Ectodermal cell (in vitro differentiated cells): ENCODE measurements around the gene SLC25A38.
A peak's percentile ranks its signal among the peaks of the same experiment; 100 is the strongest.

Experiments
- H3K27ac ChIP-seq: 2 replicates; pipeline ENCODE4 v1.7.0; 2013; ENCODE audit warnings: mild to moderate bottlenecking, low read depth, low read length; ENCODE audit not compliant: insufficient read depth, poor library complexity, severe bottlenecking
- H3K27me3 ChIP-seq: 2 replicates; pipeline ENCODE4 v1.7.0; 2013; ENCODE audit warnings: mild to moderate bottlenecking, low read length; ENCODE audit not compliant: insufficient read depth, control insufficient read depth, poor library complexity, severe bottlenecking
- H3K36me3 ChIP-seq: one replicate; pipeline ENCODE4 v1.7.0; 2013; ENCODE audit warnings: low read length; ENCODE audit not compliant: control insufficient read depth, insufficient read depth
- H3K4me1 ChIP-seq: one replicate; pipeline ENCODE4 v1.7.0; 2013; ENCODE audit warnings: low read length; ENCODE audit not compliant: control insufficient read depth, insufficient read depth
- H3K4me3 ChIP-seq: 2 replicates; pipeline ENCODE4 v1.7.0; 2013; ENCODE audit warnings: low read depth, low read length, control low read depth; ENCODE audit not compliant: insufficient read depth
- H3K9me3 ChIP-seq: 2 replicates; pipeline ENCODE4 v1.7.0; 2013; ENCODE audit warnings: mild to moderate bottlenecking, low read length, moderate library complexity; ENCODE audit not compliant: control insufficient read depth
- WGBS, 2 experiments: methylation state at CpG; one replicate each; pipeline ENCODE4 v1.1.7; 2013; ENCODE audit warnings: missing lambda C conversion rate in 2 of 2; 5-methylcytosine and 5-hydroxymethylcytosine counted together

The SLC25A38 gene

DNA sequence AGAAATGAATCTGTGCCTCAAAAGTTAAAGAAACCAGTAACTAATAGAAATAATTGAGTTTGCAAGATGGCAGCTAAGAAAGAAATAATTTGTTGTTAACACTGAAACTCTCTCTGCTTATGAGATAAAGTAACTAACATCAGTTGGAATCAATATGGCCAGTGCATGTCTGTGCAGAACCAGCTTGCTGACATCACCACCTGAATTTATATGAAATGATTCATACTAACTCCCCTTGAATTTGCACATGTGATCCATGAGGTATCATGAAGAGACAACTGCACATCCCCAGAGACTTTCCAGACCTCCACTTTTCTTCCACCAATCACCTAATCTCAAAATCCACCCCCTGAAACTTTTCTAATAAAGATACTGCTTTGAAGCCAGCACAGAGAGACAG, 10.3 kb upstream of the SLC25A38 start:
- Histone ChIP-seq H3K4me3 (no peak overlapping the region), H3K27ac (no peak overlapping the region), H3K4me1 (no peaks in the 10 kb centered on the region), H3K27me3 (no peaks in the 10 kb centered on the region), H3K36me3 (no peaks in the 10 kb centered on the region), H3K9me3 (no peaks in the 10 kb centered on the region)

DNA sequence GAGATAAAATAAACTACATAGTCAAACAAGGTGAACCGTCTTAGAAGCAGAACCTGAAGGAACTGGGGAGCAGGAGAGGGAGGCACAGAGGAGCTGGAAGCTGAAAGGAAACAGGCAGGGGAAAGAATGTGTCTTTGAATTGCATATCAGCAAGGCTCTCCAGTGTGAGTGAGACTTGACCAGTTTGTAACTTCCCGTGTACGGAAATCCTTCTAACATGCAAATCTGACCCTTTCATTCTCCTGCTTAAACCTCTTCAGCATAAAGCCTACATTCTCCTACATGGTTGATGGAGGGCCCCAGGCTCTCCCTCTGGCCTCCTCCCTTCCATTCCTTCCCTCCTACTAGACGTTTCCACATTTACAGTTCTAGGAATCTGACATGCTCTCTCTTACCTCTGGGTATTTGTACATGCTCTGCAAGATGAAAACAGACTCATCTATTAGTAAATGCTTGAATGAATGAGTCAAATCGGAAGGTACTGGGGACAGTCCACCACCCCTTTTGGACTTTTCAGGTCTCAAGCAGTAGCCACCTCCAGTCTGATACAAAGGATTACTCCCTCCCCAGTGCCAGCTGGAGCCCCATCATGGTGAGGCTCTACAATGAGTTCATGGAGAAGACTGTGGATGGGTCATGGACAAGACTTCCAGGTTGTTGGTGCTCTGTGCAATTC, 6.1 kb upstream of the SLC25A38 start:
- Histone ChIP-seq H3K4me1 (no peaks in the 10 kb centered on the region), H3K27me3 (no peaks in the 10 kb centered on the region), H3K9me3 (no peaks in the 10 kb centered on the region), H3K36me3 (no peaks in the 10 kb centered on the region), H3K27ac (no peak overlapping the region), H3K4me3 (no peak overlapping the region)
- 48 to 50% methylated on average over 5 of the region's 5 CpGs for WGBS, 2 experiments

- 22 to 39% methylated on average over 4 of the region's 4 CpGs for WGBS, 2 experiments
Observed at GRCh38 chr3:39378088-39378487, 5.1 kb upstream of the SLC25A38 start.

GRCh38 chr3:39378957-39379777, 4.0 kb upstream of the SLC25A38 start:
- H3K9me3 ChIP-seq = no peaks in the 10 kb centered on the region
- no peak overlapping the region for H3K4me3 ChIP-seq
- no peaks in the 10 kb centered on the region for H3K36me3 ChIP-seq
- no peaks in the 10 kb centered on the region for H3K4me1 ChIP-seq
- H3K27me3 ChIP-seq = no peaks in the 10 kb centered on the region
- 89 to 94% methylated on average over 10 of the region's 10 CpGs for WGBS, 2 experiments
- no peak overlapping the region for H3K27ac ChIP-seq

More at GRCh38 chr3:39378088-39378487, 5.1 kb upstream of the SLC25A38 start:
- Histone ChIP-seq H3K4me1 (no peaks in the 10 kb centered on the region), H3K27ac (no peak overlapping the region), H3K4me3 (no peak overlapping the region), H3K27me3 (no peaks in the 10 kb centered on the region), H3K9me3 (no peaks in the 10 kb centered on the region), H3K36me3 (no peaks in the 10 kb centered on the region)

- H3K36me3 ChIP-seq = no peaks in the 10 kb centered on the region
- H3K4me1 ChIP-seq = no peaks in the 10 kb centered on the region
- H3K27me3 ChIP-seq = no peaks in the 10 kb centered on the region
- no peak overlapping the region for H3K27ac ChIP-seq
- no peak overlapping the region for H3K4me3 ChIP-seq
- WGBS, 2 experiments = 96% methylated on average over 5 of the region's 5 CpGs
- H3K9me3 ChIP-seq = no peaks in the 10 kb centered on the region
Observed at GRCh38 chr3:39379778-39380155, 3.4 kb upstream of the SLC25A38 start.

- no peaks in the 10 kb centered on the region for H3K9me3 ChIP-seq
- H3K27me3 ChIP-seq = no peaks in the 10 kb centered on the region
- H3K4me3 ChIP-seq = no peak overlapping the region
- WGBS, 2 experiments = 90 to 99% methylated on average over 1 to 3 of the region's 3 CpGs
- H3K36me3 ChIP-seq = no peaks in the 10 kb centered on the region
- H3K27ac ChIP-seq = no peak overlapping the region
- H3K4me1 ChIP-seq = no peaks in the 10 kb centered on the region
Observed at GRCh38 chr3:39381432-39381831, 1.7 kb upstream of the SLC25A38 start.

DNA sequence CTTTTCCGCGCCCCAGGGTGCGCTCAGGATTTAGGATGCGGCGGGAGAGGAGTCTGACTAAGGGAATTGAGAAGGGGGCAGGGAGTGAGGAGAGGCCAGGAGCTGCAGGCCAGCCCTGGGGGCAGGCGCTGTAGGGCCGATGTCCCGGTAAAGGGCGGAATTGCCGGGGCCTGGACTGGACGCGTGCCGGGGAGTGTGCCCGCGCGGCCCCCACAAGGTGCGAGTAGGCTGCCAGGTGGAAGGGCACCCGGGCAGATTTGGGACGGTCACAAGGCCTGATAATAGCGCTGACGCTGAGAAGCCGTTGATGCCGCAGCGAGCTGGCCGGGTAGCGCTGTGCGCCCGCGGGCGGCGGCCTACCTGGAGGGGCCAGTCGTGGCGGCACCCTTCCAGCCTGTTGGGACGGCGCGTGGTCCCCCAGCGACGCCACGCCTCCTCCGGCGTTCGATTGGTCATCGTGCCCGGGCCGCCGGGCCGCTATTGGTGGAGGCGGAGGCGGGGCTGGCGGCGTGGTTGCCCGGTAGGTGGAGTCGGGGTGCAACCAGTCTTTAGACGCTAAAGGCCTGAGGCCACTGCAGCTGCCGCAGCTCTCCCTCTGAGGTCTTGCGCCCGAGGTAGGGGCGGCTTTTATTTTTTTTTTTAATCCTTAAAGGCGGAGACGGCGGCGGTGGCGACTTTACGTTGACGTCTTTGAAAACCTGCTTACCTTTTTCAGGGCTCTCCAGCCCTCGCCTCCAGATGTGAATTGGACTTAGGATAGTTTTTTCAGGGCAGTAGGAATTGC, 903 bp downstream of the SLC25A38 start:
- Histone ChIP-seq H3K27me3 (no peaks in the 10 kb centered on the region), H3K4me3 (peak overlapping the region; percentile 82), H3K9me3 (no peaks in the 10 kb centered on the region), H3K27ac (peak overlapping the region; percentile 90), H3K36me3 (no peaks in the 10 kb centered on the region), H3K4me1 (no peaks in the 10 kb centered on the region)
- WGBS, 2 experiments = 1% methylated on average over 66 of the region's 66 CpGs

GRCh38 chr3:39384665-39385000, 1.5 kb downstream of the SLC25A38 start:
- H3K4me3 ChIP-seq = peak overlapping the region; percentile 82
- 78 to 85% methylated on average over 12 of the region's 14 CpGs for WGBS, 2 experiments

DNA sequence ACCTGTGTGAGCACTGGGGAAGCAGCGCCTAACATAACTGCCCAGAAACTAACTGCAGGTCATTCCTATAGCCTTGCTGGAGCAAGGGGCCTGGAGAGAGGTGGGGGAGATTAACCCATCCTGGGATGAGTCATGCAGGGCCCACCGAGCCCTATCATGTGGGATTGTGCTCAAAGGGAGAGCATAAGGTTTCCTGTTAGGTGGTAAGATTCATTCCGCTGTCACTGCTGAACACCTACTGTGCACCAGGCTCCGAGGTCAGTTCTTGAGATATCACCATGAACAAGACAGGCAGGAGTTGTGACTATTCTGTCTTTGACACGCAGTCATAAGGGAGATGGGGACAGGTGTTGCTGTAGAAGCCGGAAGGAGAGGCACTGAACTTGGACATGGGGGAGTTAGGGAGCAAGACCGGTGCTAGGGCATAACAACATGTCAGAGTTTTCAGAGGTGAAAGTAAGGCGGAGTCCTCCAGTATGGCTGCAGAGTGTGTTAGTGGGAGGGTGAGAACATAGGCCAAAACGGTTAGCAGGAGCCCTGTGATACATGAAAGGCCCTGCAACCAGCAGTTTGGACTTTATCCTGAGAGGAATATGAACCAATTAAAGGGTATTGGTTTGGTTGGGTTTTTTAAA, 2.4 kb downstream of the SLC25A38 start:
- 77 to 78% methylated on average over 9 of the region's 9 CpGs for WGBS, 2 experiments

More at GRCh38 chr3:39384665-39385000, 1.5 kb downstream of the SLC25A38 start:
- no peaks in the 10 kb centered on the region for H3K27me3 ChIP-seq
- no peaks in the 10 kb centered on the region for H3K9me3 ChIP-seq
- H3K4me1 ChIP-seq = no peaks in the 10 kb centered on the region
- no peaks in the 10 kb centered on the region for H3K36me3 ChIP-seq
- H3K27ac ChIP-seq = no peak overlapping the region

GRCh38 chr3:39386318-39386717, 3.1 kb downstream of the SLC25A38 start:
- Histone ChIP-seq H3K4me3 (no peak overlapping the region), H3K9me3 (no peaks in the 10 kb centered on the region), H3K36me3 (peaks cover 2% of the 10 kb centered on the region), H3K27me3 (no peaks in the 10 kb centered on the region), H3K27ac (no peak overlapping the region), H3K4me1 (no peaks in the 10 kb centered on the region)
- WGBS, 2 experiments = 70 to 77% methylated on average over 5 of the region's 5 CpGs

More for the DNA sequence above, 2.4 kb downstream of the SLC25A38 start:
- no peaks in the 10 kb centered on the region for H3K4me1 ChIP-seq
- no peaks in the 10 kb centered on the region for H3K9me3 ChIP-seq
- no peaks in the 10 kb centered on the region for H3K27me3 ChIP-seq
- no peak overlapping the region for H3K27ac ChIP-seq
- H3K36me3 ChIP-seq = no peaks in the 10 kb centered on the region
- no peak overlapping the region for H3K4me3 ChIP-seq
